ENCODE measurements around the gene MMP3. TPM values are rescaled to one million over a fixed set of nuclear protein-coding genes. Genes with fewer than 3 reads are reported as not detected.

The MMP3 gene
- total and polyA plus RNA-seq, 4 experiments from 2014 or later, result not detected

- POLR2A ChIA-PET (ENCODE audit: partially characterized antibody), result no interaction called here
- H3K27me3 ChIP-seq (ENCODE audit: insufficient read depth, low read length), result no peaks in the 10 kb centered on the region
- DNase-seq, result no peak
- H3K4me1 Mint-ChIP-seq, result no peaks in the 10 kb centered on the region
- H3K4me3 ChIP-seq (ENCODE audit: low read length in 2 of 2), result no peak overlapping the region
- intact Hi-C loops (cut with micrococcal nuclease), result no loop called here
- peaks cover 3 to 9% of the 10 kb centered on the region in 2 donors for H3K27me3 Mint-ChIP-seq
- no peaks in the 10 kb centered on the region for H3K36me3 Mint-ChIP-seq
- H3K27ac Mint-ChIP-seq, result no peak overlapping the region
- no peaks in the 10 kb centered on the region for H3K9me3 ChIP-seq (ENCODE audit: control insufficient read depth in 1 of 2, low read length in 2 of 2)
- no peaks in the 10 kb centered on the region for H3K36me3 ChIP-seq (ENCODE audit: insufficient read depth, low read length)
- H3K4me3 Mint-ChIP-seq, result no peak overlapping the region
- CTCF ChIA-PET (ENCODE audit: partially characterized antibody), result no interaction called here
- no peaks in the 10 kb centered on the region for H3K4me1 ChIP-seq (ENCODE audit: insufficient read depth, low read length)
- H3K27ac ChIP-seq (ENCODE audit: low read depth, low read length), result no peak overlapping the region
- H3K9me3 Mint-ChIP-seq, result peaks cover 0 to 1% (median 0%) of the 10 kb centered on the region in 8 donors
These were observed 43.6 kb downstream of the MMP3 start for GRCh38 chr11:102799681-102800340.

DNA sequence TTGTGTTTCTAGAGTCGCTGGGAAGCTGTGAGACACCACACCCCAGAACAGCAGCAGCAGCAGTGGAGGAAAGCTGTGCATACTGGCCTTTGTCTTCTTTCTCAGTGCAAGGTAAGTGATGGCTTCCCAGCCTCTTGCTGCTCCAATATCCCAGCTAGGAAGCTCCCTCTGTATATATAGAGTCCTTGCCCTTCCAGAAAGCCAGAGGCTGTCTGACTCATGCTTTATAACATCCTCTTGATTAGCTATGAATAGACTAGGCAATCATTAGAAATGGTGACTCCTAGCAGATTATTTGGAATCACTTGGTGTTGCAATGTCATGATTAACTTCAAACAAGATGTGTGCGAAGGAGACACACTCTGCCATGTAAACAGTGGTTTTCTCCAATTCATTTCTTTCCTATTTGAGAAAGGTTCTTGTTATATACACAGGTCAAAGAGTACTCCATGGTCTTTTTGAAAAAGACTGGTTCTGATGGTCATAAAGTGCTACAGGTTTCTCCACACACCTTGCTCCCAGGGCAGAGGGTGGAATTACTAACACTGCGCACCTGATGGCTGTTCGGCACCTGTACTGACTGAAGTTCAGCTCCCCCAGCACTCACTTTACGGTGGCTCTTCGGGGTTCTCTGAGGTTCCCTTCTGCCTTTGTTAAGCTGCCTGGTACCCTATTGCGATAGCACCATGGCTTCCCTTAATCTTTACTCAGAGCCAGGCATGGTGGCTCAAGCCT lies 45.2 kb downstream of the MMP3 start, which contains the start of gene MMP1:
Gene MMP1, minus strand, starts transcription at position 149 of the 735 bp plus-strand sequence. Its CDS starts 68 bp downstream, at position 81.
- Histone ChIP-seq H3K9me3 (ENCODE audit: control insufficient read depth in 1 of 2, low read length in 2 of 2) (no peaks in the 10 kb centered on the region), H3K36me3 (ENCODE audit: insufficient read depth, low read length) (no peaks in the 10 kb centered on the region), H3K27ac (ENCODE audit: low read depth, low read length) (no peak within 1 kb of the TSS), H3K27me3 (ENCODE audit: insufficient read depth, low read length) (no peaks in the 10 kb centered on the region), H3K4me3 (ENCODE audit: low read length in 2 of 2) (no peak within 1 kb of the TSS), H3K4me1 (ENCODE audit: insufficient read depth, low read length) (no peaks in the 10 kb centered on the region)
- peaks cover 0 to 3% of the 10 kb centered on the region in 2 donors for H3K27me3 Mint-ChIP-seq
- no peak for DNase-seq
- ChIA-PET CTCF (ENCODE audit: partially characterized antibody) (no interaction called here), POLR2A (ENCODE audit: partially characterized antibody) (no interaction called here)
- H3K4me3 Mint-ChIP-seq, result no peak within 1 kb of the TSS
- H3K27ac Mint-ChIP-seq, result no peak within 1 kb of the TSS
- H3K9me3 Mint-ChIP-seq, result peaks cover 0 to 1% (median 0%) of the 10 kb centered on the region in 8 donors
- intact Hi-C loops (cut with micrococcal nuclease), result no loop called here
- no peaks in the 10 kb centered on the region for H3K36me3 Mint-ChIP-seq
- H3K4me1 Mint-ChIP-seq, result no peaks in the 10 kb centered on the region

DNA sequence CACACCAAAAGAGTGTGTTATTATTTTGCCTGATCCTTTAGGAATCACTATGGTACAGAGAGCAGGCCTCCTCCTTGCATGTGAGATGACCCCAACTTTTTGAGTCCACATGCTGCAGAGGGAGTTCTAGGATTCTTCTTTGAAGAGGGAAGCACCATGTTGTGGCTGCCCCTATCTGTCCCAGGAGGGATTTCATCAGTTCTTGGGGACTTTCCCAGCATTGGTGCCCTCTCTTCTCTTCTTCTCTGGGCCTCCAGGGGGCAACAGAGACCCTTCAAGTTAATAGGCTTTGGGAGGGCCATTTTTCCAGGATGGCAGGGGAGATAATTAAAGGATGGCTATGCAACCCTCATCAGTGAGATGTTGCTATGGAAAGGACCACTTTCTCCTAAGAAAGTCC lies 49.0 kb downstream of the MMP3 start:
- POLR2A ChIA-PET (ENCODE audit: partially characterized antibody), result no interaction called here
- no peaks in the 10 kb centered on the region for H3K4me1 ChIP-seq (ENCODE audit: insufficient read depth, low read length)
- H3K4me1 Mint-ChIP-seq, result no peaks in the 10 kb centered on the region
- H3K4me3 Mint-ChIP-seq, result no peak overlapping the region
- no peak overlapping the region for H3K4me3 ChIP-seq (ENCODE audit: low read length in 2 of 2)
- DNase-seq, result no peak
- H3K9me3 Mint-ChIP-seq, result peaks cover 0 to 1% (median 0%) of the 10 kb centered on the region in 8 donors
- H3K27ac Mint-ChIP-seq, result no peak overlapping the region
- CTCF ChIA-PET (ENCODE audit: partially characterized antibody), result no interaction called here
- no peaks in the 10 kb centered on the region for H3K36me3 Mint-ChIP-seq
- intact Hi-C loops (cut with micrococcal nuclease), result no loop called here
- no peaks in the 10 kb centered on the region for H3K9me3 ChIP-seq (ENCODE audit: control insufficient read depth in 1 of 2, low read length in 2 of 2)
- no peaks in the 10 kb centered on the region for H3K27me3 ChIP-seq (ENCODE audit: insufficient read depth, low read length)
- H3K27ac ChIP-seq (ENCODE audit: low read depth, low read length), result no peak overlapping the region
- no peaks in the 10 kb centered on the region for H3K36me3 ChIP-seq (ENCODE audit: insufficient read depth, low read length)
- peaks cover 0 to 3% of the 10 kb centered on the region in 2 donors for H3K27me3 Mint-ChIP-seq

- Histone ChIP-seq H3K27ac (ENCODE audit: low read depth, low read length) (no peak overlapping the region), H3K36me3 (ENCODE audit: insufficient read depth, low read length) (no peaks in the 10 kb centered on the region), H3K4me3 (ENCODE audit: low read length in 2 of 2) (no peak overlapping the region), H3K9me3 (ENCODE audit: control insufficient read depth in 1 of 2, low read length in 2 of 2) (no peaks in the 10 kb centered on the region), H3K27me3 (ENCODE audit: insufficient read depth, low read length) (no peaks in the 10 kb centered on the region), H3K4me1 (ENCODE audit: insufficient read depth, low read length) (no peaks in the 10 kb centered on the region)
- peaks cover 0 to 2% of the 10 kb centered on the region in 2 donors for H3K27me3 Mint-ChIP-seq
- no peaks in the 10 kb centered on the region for H3K36me3 Mint-ChIP-seq
- no peak for DNase-seq
- no peak overlapping the region for H3K27ac Mint-ChIP-seq
- no peak overlapping the region for H3K4me3 Mint-ChIP-seq
- H3K4me1 Mint-ChIP-seq, result no peaks in the 10 kb centered on the region
- CTCF ChIA-PET (ENCODE audit: partially characterized antibody), result no interaction called here
- H3K9me3 Mint-ChIP-seq, result peaks cover 0 to 1% (median 0%) of the 10 kb centered on the region in 8 donors
- intact Hi-C loops (cut with micrococcal nuclease), result no loop called here
- POLR2A ChIA-PET (ENCODE audit: partially characterized antibody), result no interaction called here
These were observed 49.6 kb downstream of the MMP3 start for GRCh38 chr11:102793677-102794290.

DNA sequence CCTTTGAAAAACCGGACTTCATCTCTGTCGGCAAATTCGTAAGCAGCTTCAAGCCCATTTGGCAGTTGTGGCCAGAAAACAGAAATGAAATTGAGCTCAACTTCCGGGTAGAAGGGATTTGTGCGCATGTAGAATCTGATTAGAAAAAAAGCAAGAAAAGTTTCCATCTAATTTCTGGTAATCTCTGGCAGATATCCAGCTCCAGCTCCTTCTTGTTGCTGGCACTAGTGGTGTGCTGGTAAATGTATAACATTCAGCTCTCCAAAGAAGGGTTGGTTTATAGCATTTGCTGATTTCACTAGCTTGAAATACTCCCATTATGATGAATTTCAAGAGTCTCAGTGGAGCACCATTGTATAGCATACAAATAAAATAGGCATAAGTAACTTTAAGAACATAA lies 50.8 kb downstream of the MMP3 start:
- no peaks in the 10 kb centered on the region for H3K36me3 ChIP-seq (ENCODE audit: insufficient read depth, low read length)
- H3K27ac ChIP-seq (ENCODE audit: low read depth, low read length), result no peak overlapping the region
- H3K9me3 ChIP-seq (ENCODE audit: control insufficient read depth in 1 of 2, low read length in 2 of 2), result no peaks in the 10 kb centered on the region
- Mint-ChIP-seq H3K27me3 (peaks cover 0 to 2% of the 10 kb centered on the region in 2 donors), H3K27ac (no peak overlapping the region), H3K36me3 (no peaks in the 10 kb centered on the region), H3K4me3 (no peak overlapping the region), H3K4me1 (no peaks in the 10 kb centered on the region), H3K9me3 (no peaks in the 10 kb centered on the region)
- no peak overlapping the region for H3K4me3 ChIP-seq (ENCODE audit: low read length in 2 of 2)
- H3K27me3 ChIP-seq (ENCODE audit: insufficient read depth, low read length), result no peaks in the 10 kb centered on the region
- ChIA-PET CTCF (ENCODE audit: partially characterized antibody) (no interaction called here), POLR2A (ENCODE audit: partially characterized antibody) (no interaction called here)
- no peak for DNase-seq
- no peaks in the 10 kb centered on the region for H3K4me1 ChIP-seq (ENCODE audit: insufficient read depth, low read length)
- intact Hi-C loops (cut with micrococcal nuclease), result no loop called here

DNA sequence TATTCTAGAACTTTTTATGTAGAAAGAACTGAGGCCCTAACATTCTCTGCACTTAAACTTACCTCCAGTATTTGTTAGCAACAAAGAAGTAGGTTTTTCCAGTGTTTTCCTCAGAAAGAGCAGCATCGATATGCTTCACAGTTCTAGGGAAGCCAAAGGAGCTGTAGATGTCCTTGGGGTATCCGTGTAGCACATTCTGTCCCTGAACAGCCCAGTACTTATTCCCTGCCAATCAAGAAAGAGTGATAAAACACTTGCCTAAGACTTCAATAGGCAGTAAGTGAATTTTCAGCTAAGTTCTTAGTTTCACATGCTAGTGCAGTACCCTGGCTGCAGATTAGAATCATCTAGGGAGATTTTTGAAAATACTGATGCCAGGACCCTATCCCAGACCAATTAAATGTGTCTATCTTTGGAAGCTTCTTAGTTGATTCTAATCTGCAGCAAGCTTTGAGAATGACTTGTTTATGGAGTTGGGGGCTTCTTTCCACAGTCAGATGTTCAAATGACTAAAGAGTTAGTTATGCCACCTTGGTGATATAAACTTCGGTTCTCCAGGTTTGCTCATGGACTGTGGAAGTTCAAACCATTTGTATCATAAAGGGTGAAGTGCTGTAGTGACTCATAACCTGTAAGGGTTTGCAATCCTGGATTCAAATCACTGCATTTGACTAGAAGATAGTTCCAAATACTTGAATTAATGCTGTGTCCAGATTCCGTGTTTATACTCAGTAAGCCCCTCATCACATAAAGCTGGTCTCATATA lies 52.0 kb downstream of the MMP3 start:
- H3K27ac ChIP-seq (ENCODE audit: low read depth, low read length), result no peak overlapping the region
- Mint-ChIP-seq H3K4me1 (no peaks in the 10 kb centered on the region), H3K36me3 (no peaks in the 10 kb centered on the region), H3K9me3 (no peaks in the 10 kb centered on the region), H3K4me3 (no peak overlapping the region), H3K27ac (no peak overlapping the region), H3K27me3 (no peaks in the 10 kb centered on the region)
- POLR2A ChIA-PET (ENCODE audit: partially characterized antibody), result no interaction called here
- CTCF ChIA-PET (ENCODE audit: partially characterized antibody), result no interaction called here
- H3K4me1 ChIP-seq (ENCODE audit: insufficient read depth, low read length), result no peaks in the 10 kb centered on the region
- no peaks in the 10 kb centered on the region for H3K9me3 ChIP-seq (ENCODE audit: control insufficient read depth in 1 of 2, low read length in 2 of 2)
- intact Hi-C loops (cut with micrococcal nuclease), result no loop called here
- H3K36me3 ChIP-seq (ENCODE audit: insufficient read depth, low read length), result no peaks in the 10 kb centered on the region
- no peak for DNase-seq
- H3K4me3 ChIP-seq (ENCODE audit: low read length in 2 of 2), result no peak overlapping the region
- H3K27me3 ChIP-seq (ENCODE audit: insufficient read depth, low read length), result no peaks in the 10 kb centered on the region

- POLR2A ChIA-PET (ENCODE audit: partially characterized antibody), result no interaction called here
- Histone ChIP-seq H3K4me3 (ENCODE audit: low read length in 2 of 2) (no peak overlapping the region), H3K27me3 (ENCODE audit: insufficient read depth, low read length) (no peaks in the 10 kb centered on the region), H3K27ac (ENCODE audit: low read depth, low read length) (no peak overlapping the region), H3K9me3 (ENCODE audit: control insufficient read depth in 1 of 2, low read length in 2 of 2) (no peaks in the 10 kb centered on the region), H3K36me3 (ENCODE audit: insufficient read depth, low read length) (no peaks in the 10 kb centered on the region), H3K4me1 (ENCODE audit: insufficient read depth, low read length) (no peaks in the 10 kb centered on the region)
- no peak for DNase-seq
- H3K36me3 Mint-ChIP-seq, result no peaks in the 10 kb centered on the region
- H3K4me3 Mint-ChIP-seq, result no peak overlapping the region
- CTCF ChIA-PET (ENCODE audit: partially characterized antibody), result no interaction called here
- no peaks in the 10 kb centered on the region for H3K4me1 Mint-ChIP-seq
- peaks cover 2 to 4% of the 10 kb centered on the region in 2 donors for H3K27me3 Mint-ChIP-seq
- H3K9me3 Mint-ChIP-seq, result peaks cover 0 to 2% (median 0%) of the 10 kb centered on the region in 8 donors
- no peak overlapping the region for H3K27ac Mint-ChIP-seq
- intact Hi-C loops (cut with micrococcal nuclease), result no loop called here
These were observed 54.9 kb downstream of the MMP3 start for GRCh38 chr11:102788334-102788995.

Data from CD4-positive, alpha-beta memory T cell (primary cell).